ENCODE measurements around the gene SHLD2.
"Not testable (repeated sequence)": the region's sequence is repeated elsewhere in the genome, so short reads cannot be mapped to it uniquely, and the experiment has no call there.

SHLD2 gene

GRCh38 chr10:87094373-87095235, at the start of gene SHLD2, which contains the start of gene GLUD1:
TSS of gene SHLD2 (plus strand) at chr10:87095206. CDS start at chr10:87151355, 56,149 bp downstream.
TSS of gene GLUD1 (minus strand) at chr10:87094843. CDS start at chr10:87094769, 74 bp downstream.
- peak; percentile 95 for DNase-seq

GRCh38 chr10:87045434-87045938, 49.5 kb upstream of the SHLD2 start:
- DNase-seq: no peak

GRCh38 chr10:87053111-87053510, 41.9 kb upstream of the SHLD2 start:
- no peak for DNase-seq

GRCh38 chr10:87053577-87054181, 41.3 kb upstream of the SHLD2 start:
- DNase-seq: no peak

GRCh38 chr10:87054373-87055295, 40.4 kb upstream of the SHLD2 start:
- peak; percentile 18 for DNase-seq

- DNase-seq: no peak
Observed at GRCh38 chr10:87058171-87058570, 36.8 kb upstream of the SHLD2 start.

- no peak for DNase-seq
Observed at GRCh38 chr10:87059401-87059800, 35.6 kb upstream of the SHLD2 start.

- no peak for DNase-seq
Observed at GRCh38 chr10:87060280-87060928, 34.6 kb upstream of the SHLD2 start.

- no peak for DNase-seq
Observed at GRCh38 chr10:87064651-87065050, 30.4 kb upstream of the SHLD2 start.

GRCh38 chr10:87066178-87066577, 28.8 kb upstream of the SHLD2 start:
- DNase-seq: no peak

GRCh38 chr10:87066865-87067264, 28.1 kb upstream of the SHLD2 start:
- DNase-seq: no peak

- no peak for DNase-seq
Observed at GRCh38 chr10:87068281-87068680, 26.7 kb upstream of the SHLD2 start.

- DNase-seq: no peak
Observed at GRCh38 chr10:87072449-87072848, 22.6 kb upstream of the SHLD2 start.

GRCh38 chr10:87076421-87076820, 18.6 kb upstream of the SHLD2 start:
- DNase-seq: not testable (repeated sequence)

GRCh38 chr10:87079106-87079836, 15.7 kb upstream of the SHLD2 start:
- no peak for DNase-seq

GRCh38 chr10:87080621-87081020, 14.4 kb upstream of the SHLD2 start:
- DNase-seq: not testable (repeated sequence)

- DNase-seq: not testable (repeated sequence)
Observed at GRCh38 chr10:87081574-87081973, 13.4 kb upstream of the SHLD2 start.

GRCh38 chr10:87082219-87082618, 12.8 kb upstream of the SHLD2 start:
- not testable (repeated sequence) for DNase-seq

- DNase-seq: peak; percentile 20
Observed at GRCh38 chr10:87083576-87084290, 11.3 kb upstream of the SHLD2 start.

GRCh38 chr10:87084291-87084782, 10.7 kb upstream of the SHLD2 start:
- DNase-seq: not testable (repeated sequence)

- DNase-seq: no peak
Observed at GRCh38 chr10:87085537-87085936, 9.5 kb upstream of the SHLD2 start.

Measured in stimulated activated CD4-positive, alpha-beta T cell treated with anti-CD3 and anti-CD28 coated beads, Interleukin-15, amount 100 ng/mL, for 24 hours (primary cell).